OCI-M1 (cell line): ENCODE results near the gene GRM7.

Experiments
- DNase-seq: peaks from one replicate; lab custom pipeline; 2025; lab: John Stamatoyannopoulos, UW

GRM7 gene

GRCh38 chr3:7241584-7242302 lies 380.8 kb downstream of the GRM7 start:
- DNase-seq: no peak

GRCh38 chr3:7242303-7242635 lies 381.4 kb downstream of the GRM7 start:
- no peak for DNase-seq

GRCh38 chr3:7249493-7250076 lies 388.7 kb downstream of the GRM7 start:
- no peak for DNase-seq

GRCh38 chr3:7254251-7254650 lies 393.3 kb downstream of the GRM7 start:
- DNase-seq: no peak

GRCh38 chr3:7260975-7261374 lies 400.1 kb downstream of the GRM7 start:
- DNase-seq: no peak

- DNase-seq: no peak
Observed at GRCh38 chr3:7263347-7264195, 402.7 kb downstream of the GRM7 start.

- no peak for DNase-seq
Observed at GRCh38 chr3:7264196-7264526, 403.2 kb downstream of the GRM7 start.

- no peak for DNase-seq
Observed at GRCh38 chr3:7265736-7266135, 404.8 kb downstream of the GRM7 start.

- no peak for DNase-seq
Observed at GRCh38 chr3:7266551-7266950, 405.6 kb downstream of the GRM7 start.

GRCh38 chr3:7270731-7271130 lies 409.8 kb downstream of the GRM7 start:
- no peak for DNase-seq

GRCh38 chr3:7271631-7272030 lies 410.7 kb downstream of the GRM7 start:
- no peak for DNase-seq

GRCh38 chr3:7272203-7272602 lies 411.3 kb downstream of the GRM7 start:
- no peak for DNase-seq

GRCh38 chr3:7275396-7275795 lies 414.5 kb downstream of the GRM7 start:
- no peak for DNase-seq

GRCh38 chr3:7280318-7280717 lies 419.4 kb downstream of the GRM7 start:
- no peak for DNase-seq

GRCh38 chr3:7282988-7283387 lies 422.1 kb downstream of the GRM7 start:
- no peak for DNase-seq

- peak; percentile 56 for DNase-seq
Observed at GRCh38 chr3:7285505-7285904, 424.6 kb downstream of the GRM7 start.

GRCh38 chr3:7288133-7288532 lies 427.2 kb downstream of the GRM7 start:
- DNase-seq: no peak

- DNase-seq: no peak
Observed at GRCh38 chr3:7289121-7289520, 428.2 kb downstream of the GRM7 start.

- DNase-seq: peak; percentile 67
Observed at GRCh38 chr3:7290077-7290825, 429.3 kb downstream of the GRM7 start.

GRCh38 chr3:7292362-7292761 lies 431.4 kb downstream of the GRM7 start:
- no peak for DNase-seq

GRCh38 chr3:7293286-7293685 lies 432.4 kb downstream of the GRM7 start:
- no peak for DNase-seq

- DNase-seq: no peak
Observed at GRCh38 chr3:7305561-7305960, 444.6 kb downstream of the GRM7 start.

GRCh38 chr3:7306901-7307300 lies 446.0 kb downstream of the GRM7 start:
- DNase-seq: no peak
